Kidney (tissue), 14 donors: ENCODE results near the gene DUSP11. TPM values are rescaled to one million over a fixed set of nuclear protein-coding genes. Genes with fewer than 3 reads are reported as not detected.
"Not testable (repeated sequence)": the region's sequence is repeated elsewhere in the genome, so short reads cannot be mapped to it uniquely, and the experiment has no call there.

Experiments used
- DNase-seq, 5 donors: peaks; one replicate each; pipeline ENCODE4 v3.0.0-alpha.2; 2013 to 2020
- FAIRE-seq: peaks from 2 replicates; lab custom pipeline; 2012; peaks lifted over from hg19 to GRCh38; lab: Jason Lieb, UNC
- H3K27ac ChIP-seq, 2 donors: one replicate each; pipeline ENCODE4 v1.7.0; 2013; ENCODE audit warnings: low read depth in 2 of 2, low read length in 2 of 2, inconsistent platforms in 1 of 2
- H3K27me3 ChIP-seq: one replicate; pipeline ENCODE4 v1.7.1; 2013; ENCODE audit warnings: low read length, inconsistent platforms; ENCODE audit not compliant: control insufficient read depth, insufficient read depth
- H3K36me3 ChIP-seq, 3 donors: one replicate each; pipeline versions ENCODE4 v1.7.0 to v1.7.1; 2013; ENCODE audit warnings: low read length in 3 of 3, control low read depth in 1 of 3, inconsistent platforms in 1 of 3; ENCODE audit not compliant: insufficient read depth in 3 of 3, control insufficient read depth in 2 of 3
- H3K4me1 ChIP-seq, 3 donors: one replicate each; pipeline versions ENCODE4 v1.7.0 to v1.7.1; 2013; ENCODE audit warnings: low read length in 3 of 3, inconsistent platforms in 1 of 3, low read depth in 1 of 3; ENCODE audit not compliant: control insufficient read depth in 2 of 3, insufficient read depth in 2 of 3
- H3K4me3 ChIP-seq, 3 donors: one replicate each; pipeline versions ENCODE4 v1.7.0 to v1.8.1; 2013; ENCODE audit warnings: low read length in 3 of 3, control low read depth in 1 of 3, inconsistent platforms in 1 of 3
- H3K9ac ChIP-seq, 3 donors: one replicate each; pipeline versions ENCODE4 v1.7.0 to v1.7.1; 2013; ENCODE audit warnings: low read length in 3 of 3, control low read depth in 1 of 3, inconsistent platforms in 1 of 3
- H3K9me3 ChIP-seq, 3 donors: one replicate each; pipeline versions ENCODE4 v1.7.0 to v1.7.1; 2013; ENCODE audit warnings: low read length in 3 of 3, control low read depth in 1 of 3, inconsistent platforms in 1 of 3; ENCODE audit not compliant: control insufficient read depth in 2 of 3, insufficient read depth in 1 of 3
- intact Hi-C: fragments of 100-400 bp; cut with DNase I; formaldehyde crosslinking; loops from one replicate; pipeline ENCODE4 v1.11.1; 2022
- polyA plus RNA-seq: library from polyadenylated mRNA; stranded (reverse); fragments of 350-450 nt; fragmentation: Illumina TruSeq; extraction: RNeasy Lipid Tissue Mini Kit (QIAGEN cat#74804); gene quantifications from one replicate; pipeline ENCODE4 v1.2.3, GENCODE V29; 2014; ENCODE audit warnings: low read depth, low replicate concordance; ENCODE audit not compliant: insufficient read depth
- total RNA-seq: library from RNA; stranded (reverse); fragmentation: NEBNext Ultra II Directional; extraction: Animal tissue kit (Norgen Biotek cat#: 25700); gene quantifications from one replicate; pipeline ENCODE4 v1.2.1, GENCODE V29; 2021
- TF ChIP-seq, protein P1 (sequence below): IDR thresholded peaks from 3 replicates; pipeline ENCODE4 v1.5.1; 2012; ENCODE audit warnings: mild to moderate bottlenecking, moderate library complexity, borderline replicate concordance; ENCODE audit not compliant: insufficient read depth; ENCODE audit errors: extremely low read depth
- donor health status: control.
- donor health status: control.
- donor health status: control.
- donor health status: control.
- donor health status: control.
- donor health status: DM: yes; HTN: yes; CAD: no.
- donor health status: Normal renal cell carcinoma (clear cell type).

Gene DUSP11
- total and polyA plus RNA-seq, 2 donors from 2014 or later = 19.3 to 25.5 TPM

DNA sequence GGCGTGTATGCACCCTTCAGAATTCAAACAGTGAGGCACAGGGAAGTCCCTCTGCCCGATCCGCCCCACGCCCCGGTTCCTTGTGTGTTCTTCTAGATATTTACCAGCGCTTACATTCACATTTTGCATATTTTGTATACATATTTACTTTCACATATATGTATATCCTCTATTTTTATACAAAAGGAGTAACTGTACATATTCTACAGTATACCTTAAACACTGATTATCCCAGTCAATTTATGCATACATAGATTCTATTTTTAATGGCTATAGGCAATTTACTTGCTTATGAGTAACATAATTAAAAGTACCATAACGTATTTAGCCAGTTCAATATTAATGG is 307 bp upstream of the DUSP11 start:
- H3K27me3 ChIP-seq = no peaks in the 10 kb centered on the region
- TF ChIP-seq, protein P1, sequence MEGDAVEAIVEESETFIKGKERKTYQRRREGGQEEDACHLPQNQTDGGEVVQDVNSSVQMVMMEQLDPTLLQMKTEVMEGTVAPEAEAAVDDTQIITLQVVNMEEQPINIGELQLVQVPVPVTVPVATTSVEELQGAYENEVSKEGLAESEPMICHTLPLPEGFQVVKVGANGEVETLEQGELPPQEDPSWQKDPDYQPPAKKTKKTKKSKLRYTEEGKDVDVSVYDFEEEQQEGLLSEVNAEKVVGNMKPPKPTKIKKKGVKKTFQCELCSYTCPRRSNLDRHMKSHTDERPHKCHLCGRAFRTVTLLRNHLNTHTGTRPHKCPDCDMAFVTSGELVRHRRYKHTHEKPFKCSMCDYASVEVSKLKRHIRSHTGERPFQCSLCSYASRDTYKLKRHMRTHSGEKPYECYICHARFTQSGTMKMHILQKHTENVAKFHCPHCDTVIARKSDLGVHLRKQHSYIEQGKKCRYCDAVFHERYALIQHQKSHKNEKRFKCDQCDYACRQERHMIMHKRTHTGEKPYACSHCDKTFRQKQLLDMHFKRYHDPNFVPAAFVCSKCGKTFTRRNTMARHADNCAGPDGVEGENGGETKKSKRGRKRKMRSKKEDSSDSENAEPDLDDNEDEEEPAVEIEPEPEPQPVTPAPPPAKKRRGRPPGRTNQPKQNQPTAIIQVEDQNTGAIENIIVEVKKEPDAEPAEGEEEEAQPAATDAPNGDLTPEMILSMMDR = no peak
- H3K4me3 ChIP-seq = peak overlapping the region; percentile 91 to 100 (median 96)
- peak overlapping the region in 2 of 3 donors; percentile 11 to 16 for H3K9ac ChIP-seq
- no peaks in the 10 kb centered on the region for H3K9me3 ChIP-seq
- H3K36me3 ChIP-seq = peaks cover 0 to 4% (median 2%) of the 10 kb centered on the region in 3 donors
- DNase-seq = no peak
- no peak overlapping the region for H3K27ac ChIP-seq
- peaks cover 4 to 7% (median 4%) of the 10 kb centered on the region in 3 donors for H3K4me1 ChIP-seq
- FAIRE-seq = no peak
- intact Hi-C loops = no loop called here

DNA sequence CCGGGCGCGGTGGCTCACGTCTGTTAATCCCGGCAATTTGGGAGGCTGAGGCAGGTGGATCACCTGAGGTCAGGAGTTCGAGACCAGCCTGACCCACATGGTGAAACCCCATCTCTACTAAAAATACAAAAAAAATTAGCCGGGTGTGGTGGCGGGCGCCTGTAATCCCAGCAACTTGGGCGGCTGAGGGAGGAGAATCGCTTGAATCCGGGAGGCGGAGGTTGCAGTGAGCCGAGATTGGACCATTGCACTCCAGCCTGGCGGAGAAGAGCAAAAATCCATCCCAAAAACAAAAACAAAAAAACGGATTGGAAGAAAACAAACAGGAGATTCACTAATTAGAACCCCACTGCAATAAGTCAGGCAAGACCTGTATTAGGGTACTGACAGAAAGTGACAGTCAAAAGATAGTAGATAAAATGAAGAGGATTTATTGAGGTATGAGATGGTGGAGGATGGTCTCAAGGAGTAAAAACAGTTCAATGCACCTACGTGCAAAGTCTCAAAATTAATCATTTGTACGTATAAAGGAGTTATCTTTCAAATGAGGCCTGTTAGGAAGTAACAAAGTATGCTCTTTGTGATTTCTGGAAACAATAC is 936 bp downstream of the DUSP11 start:
- FAIRE-seq, H3K36me3 ChIP-seq, H3K27ac ChIP-seq, H3K4me1 ChIP-seq, DNase-seq, intact Hi-C loops, H3K27me3 ChIP-seq, H3K9me3 ChIP-seq: not testable (repeated sequence)
- H3K9ac ChIP-seq = peak overlapping the region; percentile 90 to 99 (median 96)
- peak overlapping the region; percentile 91 to 100 (median 96) for H3K4me3 ChIP-seq

GRCh38 chr2:73776869-73777519 is 2.9 kb downstream of the DUSP11 start:
- intact Hi-C loops = no loop called here
- no peak for DNase-seq
- TF ChIP-seq, protein P1 = no peak
- Histone ChIP-seq H3K9me3 (no peaks in the 10 kb centered on the region), H3K4me3 (no peak overlapping the region), H3K4me1 (peaks cover 4 to 7% (median 4%) of the 10 kb centered on the region in 3 donors), H3K36me3 (peaks cover 10 to 25% (median 10%) of the 10 kb centered on the region in 3 donors), H3K27me3 (no peaks in the 10 kb centered on the region), H3K9ac (no peak overlapping the region), H3K27ac (no peak overlapping the region)
- FAIRE-seq = no peak

GRCh38 chr2:73776381-73776780 is 3.5 kb downstream of the DUSP11 start:
- H3K4me3 ChIP-seq = no peak overlapping the region
- no peak overlapping the region for H3K27ac ChIP-seq
- no peak for DNase-seq
- no peaks in the 10 kb centered on the region for H3K27me3 ChIP-seq
- H3K9me3 ChIP-seq = no peaks in the 10 kb centered on the region
- peaks cover 4 to 7% (median 4%) of the 10 kb centered on the region in 3 donors for H3K4me1 ChIP-seq
- peaks cover 10 to 25% (median 11%) of the 10 kb centered on the region in 3 donors for H3K36me3 ChIP-seq
- FAIRE-seq = no peak
- intact Hi-C loops = no loop called here
- no peak overlapping the region for H3K9ac ChIP-seq
- TF ChIP-seq, protein P1 = no peak
